ENCODE measurements around the gene BTBD18.

DNA sequence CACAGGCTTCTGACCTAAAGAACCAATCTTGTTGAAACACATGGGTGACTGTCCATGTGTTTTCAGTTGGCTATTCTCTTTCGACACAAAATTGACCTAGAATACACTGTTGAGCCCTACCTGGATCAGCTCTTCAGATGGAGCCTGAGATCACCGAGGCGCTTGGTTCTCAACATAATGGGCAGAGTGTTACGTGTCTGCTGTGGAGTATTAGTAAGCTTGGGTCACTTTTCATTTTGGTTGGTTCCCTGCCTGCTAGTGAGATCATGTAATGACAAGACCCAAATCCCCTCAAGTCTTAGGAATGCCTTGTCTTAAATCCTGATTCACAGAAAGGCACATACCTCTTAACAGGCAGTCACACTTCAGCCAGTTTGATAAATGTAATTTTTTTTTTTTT, 48.3 kb downstream of the BTBD18 start:
- TF ChIP-seq, protein P1, sequence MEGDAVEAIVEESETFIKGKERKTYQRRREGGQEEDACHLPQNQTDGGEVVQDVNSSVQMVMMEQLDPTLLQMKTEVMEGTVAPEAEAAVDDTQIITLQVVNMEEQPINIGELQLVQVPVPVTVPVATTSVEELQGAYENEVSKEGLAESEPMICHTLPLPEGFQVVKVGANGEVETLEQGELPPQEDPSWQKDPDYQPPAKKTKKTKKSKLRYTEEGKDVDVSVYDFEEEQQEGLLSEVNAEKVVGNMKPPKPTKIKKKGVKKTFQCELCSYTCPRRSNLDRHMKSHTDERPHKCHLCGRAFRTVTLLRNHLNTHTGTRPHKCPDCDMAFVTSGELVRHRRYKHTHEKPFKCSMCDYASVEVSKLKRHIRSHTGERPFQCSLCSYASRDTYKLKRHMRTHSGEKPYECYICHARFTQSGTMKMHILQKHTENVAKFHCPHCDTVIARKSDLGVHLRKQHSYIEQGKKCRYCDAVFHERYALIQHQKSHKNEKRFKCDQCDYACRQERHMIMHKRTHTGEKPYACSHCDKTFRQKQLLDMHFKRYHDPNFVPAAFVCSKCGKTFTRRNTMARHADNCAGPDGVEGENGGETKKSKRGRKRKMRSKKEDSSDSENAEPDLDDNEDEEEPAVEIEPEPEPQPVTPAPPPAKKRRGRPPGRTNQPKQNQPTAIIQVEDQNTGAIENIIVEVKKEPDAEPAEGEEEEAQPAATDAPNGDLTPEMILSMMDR (conservative IDR thresholded peaks at IDR 0.05 in 1 of 2, IDR thresholded peaks at IDR 0.05 in 1 of 2; ENCODE audit: extremely low read depth in 1 of 2, insufficient read depth in 1 of 2, low read depth in 1 of 2, low read length in 2 of 2) = no peak
- TF ChIP-seq EZH2 (IDR thresholded peaks at IDR 0.05; ENCODE audit: borderline replicate concordance, low read length) = no peak
